ENCODE measurements around the gene PTTG2. TPM values are rescaled to one million over a fixed set of nuclear protein-coding genes. Genes with fewer than 3 reads are reported as not detected.

PTTG2 gene
- total and polyA plus RNA-seq, 2 of the 13 experiments (the other 11 are each of a cell fraction or from before 2014, with no cell fraction given), result not detected

DNA sequence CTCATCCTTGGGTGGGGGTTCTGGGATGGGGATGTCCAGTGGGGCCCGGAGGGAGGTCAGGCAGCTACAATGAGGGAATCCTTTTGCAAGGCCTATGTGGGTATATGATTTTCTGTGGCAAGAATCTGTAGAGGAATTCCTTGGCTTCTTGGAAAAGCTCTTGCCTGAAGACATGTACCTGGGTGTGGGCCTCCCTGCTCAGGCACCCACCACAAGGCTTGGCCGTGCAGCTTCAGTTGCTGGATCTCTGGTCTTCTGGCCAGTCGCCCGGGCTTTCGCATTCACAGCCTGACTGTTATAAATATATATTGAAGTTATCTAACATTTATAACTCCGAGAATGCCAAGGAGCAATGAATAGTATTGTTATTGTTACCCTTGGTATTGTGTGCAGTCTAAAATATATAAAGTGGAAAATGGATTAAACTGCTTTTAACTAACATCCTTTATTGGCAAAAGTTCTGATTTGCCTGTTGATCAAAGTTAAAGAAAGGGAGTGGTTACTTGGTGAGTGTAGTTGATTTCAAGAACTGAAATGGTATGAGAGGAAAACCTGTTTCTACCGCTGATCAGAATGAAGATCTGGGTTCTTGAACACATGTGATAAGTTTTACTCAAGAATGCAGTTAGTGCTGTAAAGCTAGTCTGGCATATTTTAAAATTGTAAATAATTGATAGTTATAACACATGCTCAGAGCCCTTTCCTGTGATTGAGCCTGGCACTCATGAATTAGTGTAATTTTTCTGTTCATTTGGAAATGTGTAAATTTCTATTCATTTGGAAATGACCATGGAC, 36.0 kb downstream of the PTTG2 start (continued):
- TF ChIP-seq PAWR (CRISPR knock-in tag; IDR thresholded peaks at IDR 0.05; ENCODE audit: borderline replicate concordance), result no peak
- no peak for TF ChIP-seq MTA1 (CRISPR knock-in tag; IDR thresholded peaks at IDR 0.05; ENCODE audit: borderline replicate concordance)
- TF ChIP-seq, protein P1, sequence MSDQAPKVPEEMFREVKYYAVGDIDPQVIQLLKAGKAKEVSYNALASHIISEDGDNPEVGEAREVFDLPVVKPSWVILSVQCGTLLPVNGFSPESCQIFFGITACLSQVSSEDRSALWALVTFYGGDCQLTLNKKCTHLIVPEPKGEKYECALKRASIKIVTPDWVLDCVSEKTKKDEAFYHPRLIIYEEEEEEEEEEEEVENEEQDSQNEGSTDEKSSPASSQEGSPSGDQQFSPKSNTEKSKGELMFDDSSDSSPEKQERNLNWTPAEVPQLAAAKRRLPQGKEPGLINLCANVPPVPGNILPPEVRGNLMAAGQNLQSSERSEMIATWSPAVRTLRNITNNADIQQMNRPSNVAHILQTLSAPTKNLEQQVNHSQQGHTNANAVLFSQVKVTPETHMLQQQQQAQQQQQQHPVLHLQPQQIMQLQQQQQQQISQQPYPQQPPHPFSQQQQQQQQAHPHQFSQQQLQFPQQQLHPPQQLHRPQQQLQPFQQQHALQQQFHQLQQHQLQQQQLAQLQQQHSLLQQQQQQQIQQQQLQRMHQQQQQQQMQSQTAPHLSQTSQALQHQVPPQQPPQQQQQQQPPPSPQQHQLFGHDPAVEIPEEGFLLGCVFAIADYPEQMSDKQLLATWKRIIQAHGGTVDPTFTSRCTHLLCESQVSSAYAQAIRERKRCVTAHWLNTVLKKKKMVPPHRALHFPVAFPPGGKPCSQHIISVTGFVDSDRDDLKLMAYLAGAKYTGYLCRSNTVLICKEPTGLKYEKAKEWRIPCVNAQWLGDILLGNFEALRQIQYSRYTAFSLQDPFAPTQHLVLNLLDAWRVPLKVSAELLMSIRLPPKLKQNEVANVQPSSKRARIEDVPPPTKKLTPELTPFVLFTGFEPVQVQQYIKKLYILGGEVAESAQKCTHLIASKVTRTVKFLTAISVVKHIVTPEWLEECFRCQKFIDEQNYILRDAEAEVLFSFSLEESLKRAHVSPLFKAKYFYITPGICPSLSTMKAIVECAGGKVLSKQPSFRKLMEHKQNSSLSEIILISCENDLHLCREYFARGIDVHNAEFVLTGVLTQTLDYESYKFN (CRISPR knock-in tag; conservative IDR thresholded peaks at IDR 0.05), result no peak
- no peak for TF ChIP-seq ZNF180 (CRISPR knock-in tag; IDR thresholded peaks at IDR 0.05; ENCODE audit: borderline replicate concordance, low read depth)
- TF ChIP-seq, protein P2, sequence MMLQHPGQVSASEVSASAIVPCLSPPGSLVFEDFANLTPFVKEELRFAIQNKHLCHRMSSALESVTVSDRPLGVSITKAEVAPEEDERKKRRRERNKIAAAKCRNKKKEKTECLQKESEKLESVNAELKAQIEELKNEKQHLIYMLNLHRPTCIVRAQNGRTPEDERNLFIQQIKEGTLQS (CRISPR knock-in tag; IDR thresholded peaks at IDR 0.05), result no peak
- no peak for TF ChIP-seq KLF16 (CRISPR knock-in tag; IDR thresholded peaks at IDR 0.05)
- TF ChIP-seq, protein P3, sequence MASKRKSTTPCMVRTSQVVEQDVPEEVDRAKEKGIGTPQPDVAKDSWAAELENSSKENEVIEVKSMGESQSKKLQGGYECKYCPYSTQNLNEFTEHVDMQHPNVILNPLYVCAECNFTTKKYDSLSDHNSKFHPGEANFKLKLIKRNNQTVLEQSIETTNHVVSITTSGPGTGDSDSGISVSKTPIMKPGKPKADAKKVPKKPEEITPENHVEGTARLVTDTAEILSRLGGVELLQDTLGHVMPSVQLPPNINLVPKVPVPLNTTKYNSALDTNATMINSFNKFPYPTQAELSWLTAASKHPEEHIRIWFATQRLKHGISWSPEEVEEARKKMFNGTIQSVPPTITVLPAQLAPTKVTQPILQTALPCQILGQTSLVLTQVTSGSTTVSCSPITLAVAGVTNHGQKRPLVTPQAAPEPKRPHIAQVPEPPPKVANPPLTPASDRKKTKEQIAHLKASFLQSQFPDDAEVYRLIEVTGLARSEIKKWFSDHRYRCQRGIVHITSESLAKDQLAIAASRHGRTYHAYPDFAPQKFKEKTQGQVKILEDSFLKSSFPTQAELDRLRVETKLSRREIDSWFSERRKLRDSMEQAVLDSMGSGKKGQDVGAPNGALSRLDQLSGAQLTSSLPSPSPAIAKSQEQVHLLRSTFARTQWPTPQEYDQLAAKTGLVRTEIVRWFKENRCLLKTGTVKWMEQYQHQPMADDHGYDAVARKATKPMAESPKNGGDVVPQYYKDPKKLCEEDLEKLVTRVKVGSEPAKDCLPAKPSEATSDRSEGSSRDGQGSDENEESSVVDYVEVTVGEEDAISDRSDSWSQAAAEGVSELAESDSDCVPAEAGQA (IDR thresholded peaks at IDR 0.05; ENCODE audit: low read depth), result no peak
- TF ChIP-seq, protein P3 (CRISPR knock-in tag; IDR thresholded peaks at IDR 0.05; ENCODE audit: borderline replicate concordance), result no peak
- no peak for TF ChIP-seq ZNF354B (CRISPR knock-in tag; IDR thresholded peaks at IDR 0.05)

Data from HepG2 (cell line).